SK-N-SH (cell line): Measurements from ENCODE around the gene TRDN.

Experiments used
- CTCF ChIP-seq: fragments of 200-600 bp; sonication (generic); IDR thresholded peaks from 2 replicates; pipeline ENCODE4 v1.6.1; 2017; ENCODE audit warnings: antibody characterized with exemption, mild to moderate bottlenecking, moderate library complexity
- ELF1 ChIP-seq: IDR thresholded peaks from 2 replicates; pipeline ENCODE4 v1.4.0; 2012
- MAX ChIP-seq: IDR thresholded peaks from 2 replicates; pipeline ENCODE4 v1.4.0; 2012; ENCODE audit warnings: low read depth
- MEF2A ChIP-seq: IDR thresholded peaks from 2 replicates; pipeline ENCODE4 v1.4.0; 2012; ENCODE audit warnings: low read depth, borderline replicate concordance
- POLR2AphosphoS5 ChIP-seq: IDR thresholded peaks from 2 replicates; pipeline ENCODE4 v1.6.1; 2012; ENCODE audit warnings: low read depth, low read length
- RCOR1 ChIP-seq: fragments of 150-350 bp; IDR thresholded peaks from 2 replicates; pipeline ENCODE4 v1.6.1; 2017; ENCODE audit warnings: antibody characterized with exemption, low read length
- REST ChIP-seq: IDR thresholded peaks from 2 replicates; pipeline ENCODE4 v1.6.1; 2012; ENCODE audit warnings: mild to moderate bottlenecking, low read depth, low read length, moderate library complexity
- RXRA ChIP-seq: IDR thresholded peaks from 2 replicates; pipeline ENCODE4 v1.4.0; 2012; ENCODE audit warnings: low read depth, mild to moderate bottlenecking, borderline replicate concordance
- SMC3 ChIP-seq: IDR thresholded peaks from 2 replicates; pipeline ENCODE4 v1.6.1; 2012; ENCODE audit warnings: low read depth, low read length, improper control_type of control experiment
- TCF12 ChIP-seq: IDR thresholded peaks from 2 replicates; pipeline ENCODE4 v1.4.0; 2012
- YY1 ChIP-seq: IDR thresholded peaks from 2 replicates; pipeline ENCODE4 v1.4.0; 2012; ENCODE audit warnings: low read depth, mild to moderate bottlenecking
- ZBTB33 ChIP-seq: IDR thresholded peaks from 2 replicates; pipeline ENCODE4 v1.4.0; 2012; ENCODE audit warnings: low read depth, borderline replicate concordance

GRCh38 chr6:123295672-123296071, 341.1 kb downstream of the TRDN start:
- TF ChIP-seq MAX (no peak), CTCF (no peak), YY1 (no peak), POLR2AphosphoS5 (no peak), RXRA (no peak), ZBTB33 (no peak), REST (no peak), RCOR1 (no peak), MEF2A (no peak), SMC3 (no peak), ELF1 (no peak), TCF12 (no peak)
